ENCODE results near the gene SERPINA12. TPM values are rescaled to one million over a fixed set of nuclear protein-coding genes. Genes with fewer than 3 reads are reported as not detected.

Gene SERPINA12
- total and polyA plus RNA-seq, 4 donors, result 0.28 TPM; not detected in 3

DNA sequence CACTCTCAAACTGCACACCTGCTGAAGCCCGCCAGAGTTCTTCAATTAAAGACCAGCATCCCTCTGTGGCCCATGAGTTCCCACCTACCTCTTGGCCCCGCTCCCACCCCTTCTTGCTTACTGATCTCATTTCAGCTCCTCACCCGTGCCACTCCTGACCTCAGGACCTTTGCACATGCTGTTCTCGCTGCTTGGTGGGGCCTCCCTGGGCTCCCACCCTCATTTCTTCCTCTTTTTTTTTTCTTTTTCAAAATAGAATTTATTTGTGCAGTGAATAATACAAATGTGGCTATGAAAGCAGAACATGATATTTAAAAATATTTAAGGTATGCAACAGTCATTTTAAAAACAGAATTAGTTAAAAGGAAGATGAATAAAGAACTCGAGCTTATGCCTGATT lies 24.8 kb downstream of the SERPINA12 start:
- 91% methylated on average over 5 of the region's 5 CpGs for WGBS
- TF ChIP-seq RXRA (IDR thresholded peaks at IDR 0.05) (no peak), SP1 (IDR thresholded peaks at IDR 0.05) (no peak), HNF4G (IDR thresholded peaks at IDR 0.05) (no peak), FOXA2 (IDR thresholded peaks at IDR 0.05) (no peak), NR2F2 (IDR thresholded peaks at IDR 0.05) (no peak), JUND (IDR thresholded peaks at IDR 0.05) (no peak), RAD21 (IDR thresholded peaks at IDR 0.05) (no peak), HNF4A (conservative IDR thresholded peaks at IDR 0.05) (no peak), TAF1 (conservative IDR thresholded peaks at IDR 0.05) (no peak), ATF3 (IDR thresholded peaks at IDR 0.05) (no peak), EGR1 (IDR thresholded peaks at IDR 0.05; ENCODE audit: low read depth in 2 of 2) (no peak), FOXA1 (IDR thresholded peaks at IDR 0.05) (no peak), ZBTB33 (IDR thresholded peaks at IDR 0.05) (no peak), YY1 (IDR thresholded peaks at IDR 0.05) (no peak), MAX (IDR thresholded peaks at IDR 0.05) (no peak), GABPA (IDR thresholded peaks at IDR 0.05 in 1 of 2, conservative IDR thresholded peaks at IDR 0.05 in 1 of 2) (no peak)
- TF ChIP-seq, protein P1, sequence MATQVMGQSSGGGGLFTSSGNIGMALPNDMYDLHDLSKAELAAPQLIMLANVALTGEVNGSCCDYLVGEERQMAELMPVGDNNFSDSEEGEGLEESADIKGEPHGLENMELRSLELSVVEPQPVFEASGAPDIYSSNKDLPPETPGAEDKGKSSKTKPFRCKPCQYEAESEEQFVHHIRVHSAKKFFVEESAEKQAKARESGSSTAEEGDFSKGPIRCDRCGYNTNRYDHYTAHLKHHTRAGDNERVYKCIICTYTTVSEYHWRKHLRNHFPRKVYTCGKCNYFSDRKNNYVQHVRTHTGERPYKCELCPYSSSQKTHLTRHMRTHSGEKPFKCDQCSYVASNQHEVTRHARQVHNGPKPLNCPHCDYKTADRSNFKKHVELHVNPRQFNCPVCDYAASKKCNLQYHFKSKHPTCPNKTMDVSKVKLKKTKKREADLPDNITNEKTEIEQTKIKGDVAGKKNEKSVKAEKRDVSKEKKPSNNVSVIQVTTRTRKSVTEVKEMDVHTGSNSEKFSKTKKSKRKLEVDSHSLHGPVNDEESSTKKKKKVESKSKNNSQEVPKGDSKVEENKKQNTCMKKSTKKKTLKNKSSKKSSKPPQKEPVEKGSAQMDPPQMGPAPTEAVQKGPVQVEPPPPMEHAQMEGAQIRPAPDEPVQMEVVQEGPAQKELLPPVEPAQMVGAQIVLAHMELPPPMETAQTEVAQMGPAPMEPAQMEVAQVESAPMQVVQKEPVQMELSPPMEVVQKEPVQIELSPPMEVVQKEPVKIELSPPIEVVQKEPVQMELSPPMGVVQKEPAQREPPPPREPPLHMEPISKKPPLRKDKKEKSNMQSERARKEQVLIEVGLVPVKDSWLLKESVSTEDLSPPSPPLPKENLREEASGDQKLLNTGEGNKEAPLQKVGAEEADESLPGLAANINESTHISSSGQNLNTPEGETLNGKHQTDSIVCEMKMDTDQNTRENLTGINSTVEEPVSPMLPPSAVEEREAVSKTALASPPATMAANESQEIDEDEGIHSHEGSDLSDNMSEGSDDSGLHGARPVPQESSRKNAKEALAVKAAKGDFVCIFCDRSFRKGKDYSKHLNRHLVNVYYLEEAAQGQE (IDR thresholded peaks at IDR 0.05), result no peak
- TF ChIP-seq, protein P2, sequence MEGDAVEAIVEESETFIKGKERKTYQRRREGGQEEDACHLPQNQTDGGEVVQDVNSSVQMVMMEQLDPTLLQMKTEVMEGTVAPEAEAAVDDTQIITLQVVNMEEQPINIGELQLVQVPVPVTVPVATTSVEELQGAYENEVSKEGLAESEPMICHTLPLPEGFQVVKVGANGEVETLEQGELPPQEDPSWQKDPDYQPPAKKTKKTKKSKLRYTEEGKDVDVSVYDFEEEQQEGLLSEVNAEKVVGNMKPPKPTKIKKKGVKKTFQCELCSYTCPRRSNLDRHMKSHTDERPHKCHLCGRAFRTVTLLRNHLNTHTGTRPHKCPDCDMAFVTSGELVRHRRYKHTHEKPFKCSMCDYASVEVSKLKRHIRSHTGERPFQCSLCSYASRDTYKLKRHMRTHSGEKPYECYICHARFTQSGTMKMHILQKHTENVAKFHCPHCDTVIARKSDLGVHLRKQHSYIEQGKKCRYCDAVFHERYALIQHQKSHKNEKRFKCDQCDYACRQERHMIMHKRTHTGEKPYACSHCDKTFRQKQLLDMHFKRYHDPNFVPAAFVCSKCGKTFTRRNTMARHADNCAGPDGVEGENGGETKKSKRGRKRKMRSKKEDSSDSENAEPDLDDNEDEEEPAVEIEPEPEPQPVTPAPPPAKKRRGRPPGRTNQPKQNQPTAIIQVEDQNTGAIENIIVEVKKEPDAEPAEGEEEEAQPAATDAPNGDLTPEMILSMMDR (IDR thresholded peaks at IDR 0.05; ENCODE audit: low read depth, low read length, missing input control), result no peak
- no peaks in the 10 kb centered on the region for H3K9me3 ChIP-seq (ENCODE audit: control insufficient read depth in 4 of 4, low read length in 3 of 4)
- H3K27me3 ChIP-seq (ENCODE audit: control insufficient read depth in 4 of 4, insufficient read depth in 4 of 4, low read length in 3 of 4), result no peaks in the 10 kb centered on the region
- H3K36me3 ChIP-seq (ENCODE audit: control insufficient read depth in 4 of 4, insufficient read depth in 3 of 4, low read depth in 1 of 4, low read length in 3 of 4), result no peaks in the 10 kb centered on the region
- H3K4me3 ChIP-seq (ENCODE audit: low read depth in 1 of 3, low read length in 3 of 3), result no peak overlapping the region
- peaks cover 10 to 32% (median 17%) of the 10 kb centered on the region in 4 donors for H3K4me1 ChIP-seq (ENCODE audit: control insufficient read depth in 4 of 4, insufficient read depth in 4 of 4, low read length in 3 of 4)
- H3K9ac ChIP-seq (ENCODE audit: low read depth in 1 of 2, low read length in 2 of 2), result no peak overlapping the region
- H3K27ac ChIP-seq (ENCODE audit: low read depth in 1 of 2, low read length in 2 of 2), result no peak overlapping the region
- no peak for DNase-seq (ENCODE audit: low spot score)
